Central memory CD8-positive, alpha-beta T cell (primary cell): Measurements from ENCODE around the gene ABCC10.

Experiments
- ATAC-seq: fragments of 150-1000 bp; cut with Tn5 transposase; replicated peaks from 2 replicates; pipeline ENCODE4 v1.10.0; 2022; ENCODE audit warnings: mild to moderate bottlenecking, moderate FRiP score, moderate number of reproducible peaks; ENCODE audit not compliant: poor library complexity, severe bottlenecking; ENCODE audit errors: extremely low read depth
- DNase-seq, 2 donors: peaks; one replicate each; pipeline ENCODE4 v3.0.0; 2021; ENCODE audit warnings: low spot score in 2 of 2
- H3K27ac Mint-ChIP-seq: one replicate; pipeline ENCODE4 v1.8.0; 2022; ENCODE audit warnings: low read depth, mild to moderate bottlenecking, moderate library complexity, mixed read lengths
- H3K27me3 Mint-ChIP-seq: one replicate; pipeline ENCODE4 v1.8.0; 2022; ENCODE audit warnings: mixed read lengths
- H3K36me3 Mint-ChIP-seq: one replicate; pipeline ENCODE4 v1.8.0; 2022; ENCODE audit warnings: mild to moderate bottlenecking, moderate library complexity, mixed read lengths; ENCODE audit not compliant: insufficient read depth
- H3K4me1 Mint-ChIP-seq: one replicate; pipeline ENCODE4 v1.8.0; 2022; ENCODE audit warnings: mixed read lengths
- H3K4me3 Mint-ChIP-seq: one replicate; pipeline ENCODE4 v1.8.0; 2022; ENCODE audit warnings: mild to moderate bottlenecking, moderate library complexity, mixed read lengths
- H3K9me3 Mint-ChIP-seq: one replicate; pipeline ENCODE4 v1.8.0; 2022; ENCODE audit warnings: mixed read lengths

The ABCC10 gene

DNA sequence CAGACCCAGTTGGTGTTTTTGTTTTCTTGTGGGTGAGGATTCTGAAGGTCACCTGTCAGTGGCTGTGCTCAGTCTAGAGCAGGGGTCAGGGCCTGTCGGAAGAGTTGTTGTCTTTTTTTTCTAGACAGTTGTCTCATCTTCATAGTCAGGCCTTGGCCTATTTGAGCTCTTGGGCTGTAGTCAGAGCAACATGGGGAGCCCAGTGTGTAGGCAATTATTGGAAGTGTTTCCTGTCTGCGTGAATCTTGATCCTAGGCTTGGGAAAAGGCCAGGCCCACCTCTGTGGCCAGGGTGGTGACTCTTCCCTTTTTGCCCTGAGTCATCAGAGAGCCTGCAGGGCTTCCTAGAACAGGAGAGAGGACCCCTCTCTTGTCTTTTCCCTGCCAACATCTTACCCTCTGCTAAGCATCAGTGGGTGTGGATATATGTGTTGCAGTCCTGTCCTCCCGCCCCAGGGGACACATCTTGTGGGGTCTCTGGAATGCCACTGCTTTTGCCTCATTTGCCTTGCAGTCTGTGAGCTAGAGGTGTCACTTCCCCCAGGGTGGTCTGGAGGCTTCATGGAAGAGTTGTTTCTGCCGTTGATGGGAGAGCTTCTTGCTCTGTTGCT is 61.4 kb downstream of the ABCC10 start:
- ATAC-seq (no peak), DNase-seq (no peak)
- H3K4me3 Mint-ChIP-seq = no peak overlapping the region
- H3K27ac Mint-ChIP-seq = no peak overlapping the region
- no peaks in the 10 kb centered on the region for H3K9me3 Mint-ChIP-seq
- H3K4me1 Mint-ChIP-seq = peaks cover 24% of the 10 kb centered on the region
- H3K27me3 Mint-ChIP-seq = no peaks in the 10 kb centered on the region
- peaks cover 11% of the 10 kb centered on the region for H3K36me3 Mint-ChIP-seq

DNA sequence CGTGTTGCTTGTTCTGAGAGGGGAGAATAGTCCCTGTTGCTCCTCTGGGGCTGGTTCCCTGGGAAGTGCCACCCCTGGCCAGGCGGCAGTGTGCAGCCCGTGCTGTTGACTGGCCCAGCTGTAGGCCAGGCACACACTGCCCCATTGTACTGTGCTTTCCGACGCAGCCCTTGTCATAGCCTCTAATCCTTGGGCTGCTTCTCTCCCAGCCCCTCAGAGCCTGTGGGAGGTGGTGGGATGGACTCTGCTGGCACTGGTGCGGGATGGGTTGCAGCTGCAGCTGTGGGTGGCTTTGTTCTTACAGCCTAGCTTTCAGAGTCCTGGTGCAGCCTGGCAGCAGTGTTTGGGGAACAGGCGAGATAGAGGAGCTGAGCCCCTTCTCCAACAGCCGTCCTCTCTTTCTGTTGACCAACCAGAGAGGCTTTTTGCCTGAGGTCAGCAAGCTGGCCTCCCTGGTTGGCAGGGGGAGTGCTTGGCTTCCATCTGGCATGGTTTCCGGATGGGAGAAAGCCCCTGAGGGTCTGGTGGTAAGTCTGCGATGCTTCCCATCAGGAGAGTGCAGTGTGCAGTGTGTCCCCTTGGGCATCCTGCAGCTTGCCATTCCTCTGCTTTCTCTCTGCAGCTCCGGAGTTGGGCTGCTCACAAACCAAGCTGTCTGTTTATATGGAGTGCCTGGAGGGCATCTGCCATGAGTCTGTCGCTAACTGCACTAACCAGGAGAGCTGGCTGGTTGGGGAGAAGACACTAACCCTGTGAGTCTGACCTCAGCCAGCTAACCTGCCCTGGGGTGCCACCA is 62.1 kb downstream of the ABCC10 start:
- H3K27me3 Mint-ChIP-seq = no peaks in the 10 kb centered on the region
- no peak overlapping the region for H3K4me3 Mint-ChIP-seq
- H3K36me3 Mint-ChIP-seq = peaks cover 11% of the 10 kb centered on the region
- H3K27ac Mint-ChIP-seq = no peak overlapping the region
- ATAC-seq (no peak), DNase-seq (no peak)
- H3K9me3 Mint-ChIP-seq = no peaks in the 10 kb centered on the region
- H3K4me1 Mint-ChIP-seq = peaks cover 29% of the 10 kb centered on the region

DNA sequence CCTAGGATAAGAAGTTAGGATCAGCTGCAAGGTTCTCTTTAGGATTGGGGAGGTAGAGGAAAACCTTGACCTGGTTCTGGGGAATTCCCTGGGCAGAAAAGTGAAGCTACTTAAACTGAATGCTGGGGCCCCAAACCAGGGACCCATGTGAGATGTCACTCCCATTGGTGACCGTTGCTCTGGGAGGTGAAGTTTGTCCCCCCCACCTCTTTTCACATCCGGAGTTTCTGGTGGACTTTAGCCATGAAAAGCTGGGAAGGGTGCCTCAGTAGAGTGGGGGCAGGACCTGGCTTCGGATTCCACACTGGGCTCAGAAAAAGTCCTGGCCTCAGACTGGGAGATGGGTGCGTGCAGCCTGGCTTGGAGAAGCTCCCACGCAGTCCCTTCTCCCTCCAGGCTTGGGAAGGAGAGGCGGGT is 63.2 kb downstream of the ABCC10 start:
- H3K9me3 Mint-ChIP-seq = no peaks in the 10 kb centered on the region
- peaks cover 37% of the 10 kb centered on the region for H3K4me1 Mint-ChIP-seq
- H3K27ac Mint-ChIP-seq = no peak overlapping the region
- H3K36me3 Mint-ChIP-seq = peaks cover 11% of the 10 kb centered on the region
- H3K27me3 Mint-ChIP-seq = no peaks in the 10 kb centered on the region
- ATAC-seq (no peak), DNase-seq (no peak)
- no peak overlapping the region for H3K4me3 Mint-ChIP-seq

DNA sequence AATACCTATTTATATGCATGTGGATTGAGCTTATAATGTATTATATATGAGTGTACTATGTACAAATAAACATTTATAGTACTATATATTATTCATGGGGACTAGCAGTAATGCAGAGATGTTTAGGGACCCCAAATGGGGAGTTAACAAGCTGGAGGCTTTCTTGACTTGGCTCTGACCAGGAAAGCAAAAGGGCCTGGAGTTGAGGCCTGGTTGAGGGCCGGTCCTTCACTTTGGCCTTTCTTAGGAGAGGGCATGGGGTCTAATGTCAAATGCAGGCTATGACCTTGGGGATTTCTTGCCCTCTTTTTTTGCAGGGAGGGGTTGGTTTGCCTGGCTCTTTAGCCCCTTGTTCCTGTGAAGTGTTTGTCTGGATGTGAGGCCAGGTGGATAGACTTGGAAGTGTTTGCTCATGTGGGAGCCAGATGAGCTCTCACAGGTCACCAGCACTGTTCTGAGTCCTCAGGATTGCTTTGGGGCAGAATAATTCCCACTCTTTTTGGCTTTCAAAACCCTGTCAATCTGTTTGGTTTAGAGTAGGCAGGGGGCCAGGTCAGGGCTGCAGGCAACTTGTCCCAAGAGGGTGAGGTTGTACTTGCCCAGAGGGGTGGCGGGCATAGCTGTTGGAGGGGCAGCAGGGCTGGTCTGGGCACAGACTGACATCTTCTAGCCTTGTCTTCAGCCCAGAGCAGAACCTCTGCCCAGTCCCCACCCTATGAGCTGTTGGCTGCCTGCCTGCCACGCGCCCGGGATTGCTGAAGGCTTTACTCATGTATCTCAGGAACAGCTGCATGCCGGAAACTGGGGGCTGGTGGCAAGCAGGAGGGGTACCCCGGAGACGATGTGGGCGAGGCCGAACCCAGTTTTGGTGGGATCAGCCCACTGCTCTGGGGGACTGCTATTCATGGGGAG is 64.7 kb downstream of the ABCC10 start:
- Mint-ChIP-seq H3K27me3 (no peaks in the 10 kb centered on the region), H3K9me3 (no peaks in the 10 kb centered on the region), H3K4me3 (no peak overlapping the region), H3K36me3 (peaks cover 6% of the 10 kb centered on the region), H3K4me1 (peaks cover 42% of the 10 kb centered on the region), H3K27ac (no peak overlapping the region)
- ATAC-seq (no peak), DNase-seq (no peak)

DNA sequence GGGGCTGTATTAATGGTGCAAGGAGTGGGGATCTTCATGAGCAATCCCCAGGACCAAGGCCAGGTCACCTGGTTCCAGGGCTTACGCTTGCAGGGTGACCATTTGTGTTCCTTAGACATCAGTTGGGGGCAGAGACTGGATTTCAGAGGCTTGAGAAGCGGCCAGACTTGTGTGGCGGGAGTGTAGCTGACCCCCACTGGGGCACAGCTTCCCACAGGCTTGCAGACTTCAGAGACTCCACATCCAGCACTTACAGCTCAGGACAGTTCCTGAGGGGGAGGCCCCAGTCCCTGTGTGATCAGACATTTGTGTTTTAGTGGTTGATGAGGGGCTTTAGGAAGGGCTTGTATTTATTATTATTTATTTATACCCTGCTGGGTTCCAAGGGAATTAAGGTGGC is 65.3 kb downstream of the ABCC10 start:
- H3K36me3 Mint-ChIP-seq = peaks cover 9% of the 10 kb centered on the region
- H3K9me3 Mint-ChIP-seq = no peaks in the 10 kb centered on the region
- H3K27me3 Mint-ChIP-seq = no peaks in the 10 kb centered on the region
- peak overlapping the region; percentile 7 for H3K27ac Mint-ChIP-seq
- H3K4me3 Mint-ChIP-seq = no peak overlapping the region
- H3K4me1 Mint-ChIP-seq = peaks cover 42% of the 10 kb centered on the region
- no peak for DNase-seq
- no peak for ATAC-seq

DNA sequence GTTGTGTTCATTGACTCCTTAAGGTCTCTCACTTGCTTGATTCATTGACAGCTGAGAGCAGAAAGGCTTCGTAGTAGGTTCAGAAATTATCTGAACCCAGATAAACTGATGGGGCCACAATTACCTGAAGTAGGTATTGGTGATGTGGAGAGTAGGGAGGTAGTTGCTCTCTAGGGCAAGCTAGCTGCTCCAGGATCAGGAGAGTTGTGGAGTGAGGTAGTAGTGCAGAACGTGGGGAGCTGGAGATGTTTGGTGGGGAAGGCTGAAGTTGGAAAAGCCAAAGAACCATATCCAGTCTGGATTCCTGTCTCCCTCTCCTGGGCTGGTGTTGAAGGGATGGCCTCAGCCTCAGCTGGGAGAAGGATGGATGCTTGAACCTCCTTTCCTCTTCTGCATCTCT is 65.9 kb downstream of the ABCC10 start:
- Mint-ChIP-seq H3K27ac (peak overlapping the region; percentile 7), H3K4me3 (no peak overlapping the region), H3K27me3 (no peaks in the 10 kb centered on the region), H3K9me3 (no peaks in the 10 kb centered on the region), H3K4me1 (peaks cover 42% of the 10 kb centered on the region), H3K36me3 (peaks cover 10% of the 10 kb centered on the region)
- no peak for DNase-seq
- ATAC-seq = no peak

DNA sequence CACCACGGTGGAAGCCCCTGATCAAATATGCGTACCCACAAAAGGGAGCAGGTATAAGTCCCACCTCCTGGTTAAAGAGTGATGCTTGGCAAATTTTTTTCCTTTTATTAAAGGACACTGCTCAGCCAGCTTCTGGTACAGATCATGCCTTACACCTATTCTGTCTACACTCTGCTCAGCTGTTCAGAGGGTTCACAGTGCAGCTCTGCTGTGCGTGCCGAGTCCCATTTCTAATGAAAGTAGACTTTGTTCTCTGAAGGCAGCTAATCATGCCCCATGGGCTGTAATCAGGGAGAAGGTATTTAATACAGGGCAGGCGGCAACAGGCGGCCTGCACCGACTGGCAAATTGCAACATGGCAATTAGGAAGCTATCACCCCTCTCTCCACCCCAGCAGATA is 66.5 kb downstream of the ABCC10 start:
- H3K27ac Mint-ChIP-seq = peak overlapping the region; percentile 91
- no peak for ATAC-seq
- H3K27me3 Mint-ChIP-seq = no peaks in the 10 kb centered on the region
- no peaks in the 10 kb centered on the region for H3K9me3 Mint-ChIP-seq
- peaks cover 42% of the 10 kb centered on the region for H3K4me1 Mint-ChIP-seq
- DNase-seq = no peak
- H3K36me3 Mint-ChIP-seq = peaks cover 10% of the 10 kb centered on the region
- no peak overlapping the region for H3K4me3 Mint-ChIP-seq

DNA sequence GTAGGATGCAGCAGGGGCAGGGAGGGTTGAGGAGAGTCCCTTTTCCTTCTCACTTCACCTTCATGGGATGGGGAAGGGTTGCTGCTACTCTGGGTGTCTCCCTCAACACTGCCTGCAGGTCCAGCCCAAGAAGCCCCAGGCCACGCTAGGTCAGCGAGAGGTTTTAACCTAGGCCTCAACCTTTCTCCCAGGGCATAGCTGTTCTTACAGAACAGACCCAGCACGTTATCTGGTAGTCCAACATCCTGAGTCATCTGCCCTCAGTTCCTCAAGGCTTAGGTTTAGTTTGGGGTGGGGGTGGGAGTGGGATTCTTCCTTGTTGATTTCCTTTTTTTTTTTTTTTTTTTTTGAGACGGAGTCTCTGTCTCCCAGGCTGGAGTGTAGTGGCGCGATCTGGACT is 67.0 kb downstream of the ABCC10 start:
- no peak for ATAC-seq
- Mint-ChIP-seq H3K36me3 (peaks cover 7% of the 10 kb centered on the region), H3K4me1 (peaks cover 38% of the 10 kb centered on the region), H3K9me3 (no peaks in the 10 kb centered on the region), H3K27me3 (no peaks in the 10 kb centered on the region), H3K4me3 (no peak overlapping the region), H3K27ac (peak overlapping the region; percentile 91)
- DNase-seq = no peak

DNA sequence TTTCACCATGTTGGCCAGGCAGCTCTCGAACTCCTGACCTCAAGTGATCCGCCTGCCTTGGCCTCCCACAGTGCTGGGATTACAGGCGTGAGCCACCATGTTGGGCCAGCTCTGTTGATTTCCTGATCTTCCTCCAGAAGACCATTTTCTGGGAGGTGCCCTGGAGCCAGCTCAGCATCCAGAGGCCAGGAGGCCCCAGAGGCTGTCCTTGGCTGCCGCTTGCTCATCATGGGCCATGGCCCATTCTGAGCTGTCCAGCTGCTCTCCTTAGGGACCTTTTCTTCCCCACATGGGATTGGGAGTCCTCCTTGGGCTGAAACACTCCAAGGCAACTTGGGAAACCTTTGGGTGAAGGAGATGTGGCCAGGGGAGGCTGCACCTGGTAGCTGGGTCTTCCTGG is 67.4 kb downstream of the ABCC10 start:
- Mint-ChIP-seq H3K36me3 (peaks cover 10% of the 10 kb centered on the region), H3K27ac (peak overlapping the region; percentile 91), H3K9me3 (no peaks in the 10 kb centered on the region), H3K27me3 (no peaks in the 10 kb centered on the region), H3K4me3 (peak overlapping the region; percentile 58), H3K4me1 (peaks cover 37% of the 10 kb centered on the region)
- DNase-seq (no peak), ATAC-seq (no peak)

DNA sequence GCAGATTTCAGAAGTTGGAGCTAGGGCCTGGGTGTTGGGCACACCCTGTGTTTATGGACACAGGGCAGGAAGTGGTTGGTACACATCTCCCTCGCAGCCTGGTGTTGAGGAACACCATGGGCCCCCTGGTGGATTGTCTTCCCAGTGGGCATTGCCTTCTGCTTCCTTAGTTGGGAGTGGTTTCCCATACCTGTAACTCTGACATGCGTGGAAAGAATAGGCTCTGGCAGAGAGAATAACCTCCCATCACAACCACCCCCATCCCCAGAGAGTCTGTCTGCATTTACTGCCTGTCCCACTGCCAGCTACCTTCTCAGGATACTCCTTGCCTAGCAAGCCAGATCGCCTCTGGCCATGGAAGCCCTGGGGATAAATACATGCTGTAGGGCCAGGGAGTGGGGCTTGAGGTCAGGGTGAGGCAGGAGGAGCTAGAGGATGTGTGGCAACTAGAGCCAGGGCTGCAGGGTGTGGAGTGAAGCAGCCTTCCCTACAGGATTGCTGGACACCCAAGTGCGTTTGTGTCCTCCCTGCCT is 68.1 kb downstream of the ABCC10 start:
- Mint-ChIP-seq H3K27me3 (no peaks in the 10 kb centered on the region), H3K27ac (peak overlapping the region; percentile 91), H3K4me3 (peak overlapping the region; percentile 58), H3K9me3 (no peaks in the 10 kb centered on the region), H3K4me1 (peaks cover 31% of the 10 kb centered on the region), H3K36me3 (peaks cover 9% of the 10 kb centered on the region)
- no peak for DNase-seq
- ATAC-seq = peak; percentile 84

DNA sequence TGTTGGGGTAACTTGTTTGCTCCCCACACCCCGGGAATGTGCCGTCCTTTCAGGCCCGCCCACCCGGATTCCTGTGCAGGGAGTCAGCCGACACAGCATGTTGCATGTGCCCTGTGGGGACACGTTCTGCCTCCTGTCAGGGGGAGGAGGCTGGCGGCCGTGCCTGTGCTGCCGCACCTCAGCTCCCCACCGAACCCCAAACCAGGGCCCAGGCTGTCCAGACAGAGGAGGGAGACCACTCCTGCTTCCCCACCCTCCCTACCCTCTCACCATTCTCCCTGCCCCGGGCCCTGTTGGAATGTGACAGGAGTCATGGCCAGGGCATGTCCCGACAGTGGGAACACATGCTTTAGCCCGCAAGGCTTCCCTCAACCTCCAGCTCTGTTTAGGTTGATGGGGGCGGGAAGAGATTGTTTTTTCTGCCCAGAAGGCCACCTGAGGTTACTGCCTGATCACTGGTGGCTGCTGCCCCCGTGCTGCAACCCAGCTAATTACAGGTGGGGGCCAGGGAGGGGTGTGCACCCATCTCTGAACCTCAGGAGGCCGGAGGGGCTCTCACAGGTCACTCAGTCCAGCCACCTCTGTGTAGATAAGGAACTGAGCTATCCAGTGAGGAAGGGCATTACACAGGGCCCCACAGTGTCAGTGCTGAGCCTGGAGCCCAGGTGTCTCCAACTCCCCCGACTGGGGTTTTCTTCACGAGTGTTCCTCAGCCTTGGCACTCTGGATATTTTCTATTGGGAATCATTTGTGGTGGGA is 69.2 kb downstream of the ABCC10 start:
- no peaks in the 10 kb centered on the region for H3K27me3 Mint-ChIP-seq
- DNase-seq = no peak
- H3K4me1 Mint-ChIP-seq = peaks cover 31% of the 10 kb centered on the region
- no peaks in the 10 kb centered on the region for H3K9me3 Mint-ChIP-seq
- peaks cover 20% of the 10 kb centered on the region for H3K36me3 Mint-ChIP-seq
- ATAC-seq = no peak
- no peak overlapping the region for H3K4me3 Mint-ChIP-seq
- H3K27ac Mint-ChIP-seq = no peak overlapping the region

DNA sequence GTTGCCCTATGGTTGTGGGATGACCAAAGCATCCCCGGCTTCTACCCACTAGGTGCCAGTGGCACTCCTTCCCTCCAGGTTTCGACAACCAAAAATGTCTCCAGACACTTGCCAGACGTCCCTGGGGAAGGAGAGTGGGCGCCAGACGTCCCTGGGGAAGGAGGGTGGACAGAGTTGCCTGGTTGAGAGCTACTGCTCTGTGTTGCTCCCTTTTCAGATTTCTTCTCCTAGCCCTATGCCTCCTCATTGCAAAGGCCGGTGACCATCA is 69.7 kb downstream of the ABCC10 start:
- DNase-seq (no peak), ATAC-seq (no peak)
- Mint-ChIP-seq H3K36me3 (peaks cover 20% of the 10 kb centered on the region), H3K27ac (no peak overlapping the region), H3K27me3 (no peaks in the 10 kb centered on the region), H3K4me3 (no peak overlapping the region), H3K9me3 (no peaks in the 10 kb centered on the region), H3K4me1 (peaks cover 31% of the 10 kb centered on the region)
